Chondrocyte (in vitro differentiated cells): Measurements from ENCODE around the gene PAQR7. TPM values are rescaled to one million over a fixed set of nuclear protein-coding genes. Genes with fewer than 3 reads are reported as not detected.

Experiments used
- DNase-seq: peaks from one replicate; pipeline ENCODE4 v3.0.0; 2021; ENCODE audit warnings: mixed read lengths, low spot score
- H3K27ac Mint-ChIP-seq: one replicate; pipeline ENCODE4 v1.8.0; 2021; ENCODE audit warnings: mild to moderate bottlenecking, moderate library complexity, mixed read lengths; ENCODE audit not compliant: unreplicated experiment
- H3K27me3 Mint-ChIP-seq: 2 replicates; pipeline ENCODE4 v1.8.0; 2021; ENCODE audit warnings: low read depth, mixed read lengths
- H3K36me3 Mint-ChIP-seq: 2 replicates; pipeline ENCODE4 v1.8.0; 2021; ENCODE audit warnings: low read depth, mixed read lengths
- H3K4me1 Mint-ChIP-seq: 2 replicates; pipeline ENCODE4 v1.8.0; 2021; ENCODE audit warnings: low read depth, mild to moderate bottlenecking, mixed read lengths
- H3K4me3 Mint-ChIP-seq: one replicate; pipeline ENCODE4 v1.8.0; 2021; ENCODE audit warnings: mild to moderate bottlenecking, moderate library complexity, mixed read lengths; ENCODE audit not compliant: unreplicated experiment
- H3K9me3 Mint-ChIP-seq: 2 replicates; pipeline ENCODE4 v1.8.0; 2021; ENCODE audit warnings: low read depth, mixed read lengths
- total RNA-seq: library from RNA; stranded (reverse); gene quantifications from 3 replicates; pipeline ENCODE4 v1.2.1, GENCODE V29; 2021
- TF ChIP-seq, protein P1 (sequence below): fragments of 200-600 bp; sonication (generic); IDR thresholded peaks from 2 replicates; pipeline ENCODE4 v1.5.0; 2021; ENCODE audit warnings: antibody characterized with exemption, mild to moderate bottlenecking, moderate library complexity

PAQR7 gene
- total RNA-seq, 1 donor from 2014 or later, result 15.1 TPM

DNA sequence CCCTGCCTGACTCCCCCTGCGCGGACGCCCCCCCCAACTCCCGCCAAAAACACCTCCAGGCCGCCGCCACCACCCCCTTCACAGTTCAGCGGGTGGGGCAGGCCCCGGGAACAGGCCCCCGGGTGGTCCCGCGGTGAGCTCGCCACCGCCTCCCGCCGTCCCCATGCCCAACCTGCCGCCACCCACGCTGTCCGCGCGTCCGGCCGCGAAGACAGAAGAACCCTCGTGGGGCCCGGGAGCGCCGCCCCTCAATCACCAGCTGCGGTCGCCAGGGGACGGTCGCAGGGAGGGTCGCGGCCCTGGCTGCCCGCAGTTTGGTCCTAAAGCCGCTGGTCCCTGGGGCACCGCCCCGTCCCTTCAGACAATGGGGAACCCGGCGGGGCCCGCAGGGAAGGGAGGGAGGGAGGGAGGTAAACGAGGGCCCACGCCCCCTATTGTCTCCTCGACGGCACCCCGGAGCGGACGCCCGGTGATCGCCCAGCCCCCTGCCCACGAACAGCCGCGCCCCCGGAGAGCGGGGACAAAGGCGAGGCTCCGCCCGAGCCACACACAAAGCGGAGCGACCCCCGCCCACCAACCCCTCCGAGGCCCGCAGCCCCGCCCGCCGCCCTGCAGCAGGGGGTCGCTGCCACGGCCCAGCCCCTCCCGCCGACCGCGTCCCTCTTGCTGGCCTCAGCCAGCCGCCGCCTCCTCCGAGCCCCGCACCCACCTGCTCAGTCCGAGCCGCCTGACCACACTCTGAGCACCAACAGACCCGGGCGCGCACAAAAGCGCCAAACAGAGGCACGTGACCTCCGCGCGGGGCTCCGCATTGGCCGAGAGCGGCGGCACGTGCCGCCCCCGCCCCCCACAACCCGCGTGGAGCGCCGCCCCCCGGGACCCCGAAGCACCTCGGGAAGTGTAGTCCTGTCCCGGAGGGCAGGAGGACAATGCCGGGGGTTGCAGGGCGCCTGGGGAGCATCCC lies 30.5 kb upstream of the PAQR7 start, which contains the start of gene STMN1:
Gene STMN1 (minus strand): TSS at position 740 of the 964 bp plus-strand sequence. CDS start 1,743 bp downstream, outside the sequence.
- Mint-ChIP-seq H3K27ac (peak within 1 kb of the TSS; percentile 92), H3K9me3 (no peaks in the 10 kb centered on the region), H3K36me3 (peaks cover 5% of the 10 kb centered on the region), H3K27me3 (no peaks in the 10 kb centered on the region), H3K4me3 (peak within 1 kb of the TSS; percentile 85), H3K4me1 (peaks cover 25% of the 10 kb centered on the region)
- TF ChIP-seq, protein P1, sequence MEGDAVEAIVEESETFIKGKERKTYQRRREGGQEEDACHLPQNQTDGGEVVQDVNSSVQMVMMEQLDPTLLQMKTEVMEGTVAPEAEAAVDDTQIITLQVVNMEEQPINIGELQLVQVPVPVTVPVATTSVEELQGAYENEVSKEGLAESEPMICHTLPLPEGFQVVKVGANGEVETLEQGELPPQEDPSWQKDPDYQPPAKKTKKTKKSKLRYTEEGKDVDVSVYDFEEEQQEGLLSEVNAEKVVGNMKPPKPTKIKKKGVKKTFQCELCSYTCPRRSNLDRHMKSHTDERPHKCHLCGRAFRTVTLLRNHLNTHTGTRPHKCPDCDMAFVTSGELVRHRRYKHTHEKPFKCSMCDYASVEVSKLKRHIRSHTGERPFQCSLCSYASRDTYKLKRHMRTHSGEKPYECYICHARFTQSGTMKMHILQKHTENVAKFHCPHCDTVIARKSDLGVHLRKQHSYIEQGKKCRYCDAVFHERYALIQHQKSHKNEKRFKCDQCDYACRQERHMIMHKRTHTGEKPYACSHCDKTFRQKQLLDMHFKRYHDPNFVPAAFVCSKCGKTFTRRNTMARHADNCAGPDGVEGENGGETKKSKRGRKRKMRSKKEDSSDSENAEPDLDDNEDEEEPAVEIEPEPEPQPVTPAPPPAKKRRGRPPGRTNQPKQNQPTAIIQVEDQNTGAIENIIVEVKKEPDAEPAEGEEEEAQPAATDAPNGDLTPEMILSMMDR, result peak; percentile 22
- DNase-seq, result peak; percentile 96

DNA sequence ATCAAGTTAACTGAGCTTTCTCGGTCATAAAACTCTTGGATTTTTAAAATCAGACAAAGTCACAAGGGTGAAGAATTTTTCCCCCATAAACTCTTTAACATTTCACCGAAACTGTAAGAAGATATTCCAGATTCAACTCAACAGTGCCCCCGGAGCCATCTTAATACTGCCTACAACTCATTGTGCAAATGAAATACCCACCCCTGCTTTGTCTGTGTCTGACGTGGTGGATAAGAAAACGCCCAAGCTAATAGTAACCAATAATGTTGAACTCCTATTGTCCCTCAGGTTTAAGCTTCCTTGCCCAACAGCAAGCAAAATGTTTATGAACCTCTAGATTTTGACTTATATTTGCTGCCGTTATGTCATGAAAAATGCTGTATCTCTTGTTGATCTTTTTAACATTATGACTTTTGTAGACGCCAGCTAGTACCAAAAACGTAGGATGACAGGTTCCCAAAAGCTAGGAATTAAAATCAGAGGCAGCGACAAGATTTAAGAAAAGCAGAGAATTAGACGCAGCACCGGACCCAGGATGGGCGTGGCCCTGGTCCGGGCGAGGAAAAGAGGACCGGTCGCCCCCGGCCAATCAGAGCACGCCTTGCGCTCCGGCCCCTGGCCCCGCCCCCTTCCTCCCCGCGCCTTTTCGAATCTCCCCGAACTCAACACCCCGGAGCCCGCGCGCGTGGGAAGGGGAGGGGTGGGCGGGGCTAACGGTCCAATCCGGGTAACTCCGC lies 29.6 kb upstream of the PAQR7 start:
- Mint-ChIP-seq H3K36me3 (peaks cover 12% of the 10 kb centered on the region), H3K9me3 (no peaks in the 10 kb centered on the region), H3K27ac (peak overlapping the region; percentile 92), H3K27me3 (no peaks in the 10 kb centered on the region), H3K4me1 (peaks cover 25% of the 10 kb centered on the region), H3K4me3 (peak overlapping the region; percentile 85)
- DNase-seq, result peak; percentile 96
- TF ChIP-seq, protein P1, result peak; percentile 63

DNA sequence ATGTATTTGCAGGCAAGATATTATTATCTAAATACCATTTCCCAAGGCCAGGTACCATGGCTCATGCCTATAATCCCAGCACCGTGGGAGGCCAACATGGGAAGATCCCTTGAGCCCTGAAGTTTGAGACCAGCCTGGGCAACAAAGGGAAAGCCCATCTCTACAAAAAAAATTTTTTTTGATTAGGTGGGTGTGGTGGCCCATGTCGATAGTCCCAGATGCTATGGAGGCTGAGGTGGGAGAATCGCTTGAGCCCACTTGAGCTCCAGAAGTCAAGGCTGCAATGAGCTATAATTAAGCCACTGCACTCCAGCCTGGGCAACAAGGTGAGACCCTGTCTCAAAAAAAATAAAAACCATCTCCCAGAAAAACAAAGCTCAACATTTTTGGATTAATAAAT lies 28.5 kb upstream of the PAQR7 start:
- peak overlapping the region; percentile 85 for H3K4me3 Mint-ChIP-seq
- H3K27me3 Mint-ChIP-seq, result no peaks in the 10 kb centered on the region
- peaks cover 25% of the 10 kb centered on the region for H3K4me1 Mint-ChIP-seq
- H3K9me3 Mint-ChIP-seq, result no peaks in the 10 kb centered on the region
- H3K27ac Mint-ChIP-seq, result peak overlapping the region; percentile 92
- TF ChIP-seq, protein P1, result no peak
- no peak for DNase-seq
- peaks cover 12% of the 10 kb centered on the region for H3K36me3 Mint-ChIP-seq

DNA sequence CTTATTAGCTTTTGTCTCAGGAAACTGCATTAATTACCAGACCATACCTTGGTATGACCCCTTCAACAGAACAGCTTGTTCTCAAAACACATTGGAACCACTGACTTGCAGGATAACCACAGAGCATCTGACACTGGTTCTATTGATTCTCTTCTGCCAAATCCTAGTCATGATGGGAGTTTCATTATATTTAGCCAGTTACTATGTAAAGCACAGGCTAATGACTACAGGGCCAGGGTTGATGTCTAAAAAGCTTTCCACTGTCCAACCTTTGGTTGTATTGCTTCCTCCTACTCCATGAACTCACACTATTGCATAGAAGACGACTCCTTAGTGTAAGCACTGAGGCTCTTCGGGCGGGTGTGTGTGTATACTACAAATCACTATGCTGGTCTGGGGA lies 27.0 kb upstream of the PAQR7 start:
- Mint-ChIP-seq H3K9me3 (no peaks in the 10 kb centered on the region), H3K27me3 (no peaks in the 10 kb centered on the region), H3K4me1 (peaks cover 25% of the 10 kb centered on the region), H3K27ac (no peak overlapping the region), H3K36me3 (peaks cover 16% of the 10 kb centered on the region), H3K4me3 (no peak overlapping the region)
- DNase-seq, result no peak
- TF ChIP-seq, protein P1, result no peak

DNA sequence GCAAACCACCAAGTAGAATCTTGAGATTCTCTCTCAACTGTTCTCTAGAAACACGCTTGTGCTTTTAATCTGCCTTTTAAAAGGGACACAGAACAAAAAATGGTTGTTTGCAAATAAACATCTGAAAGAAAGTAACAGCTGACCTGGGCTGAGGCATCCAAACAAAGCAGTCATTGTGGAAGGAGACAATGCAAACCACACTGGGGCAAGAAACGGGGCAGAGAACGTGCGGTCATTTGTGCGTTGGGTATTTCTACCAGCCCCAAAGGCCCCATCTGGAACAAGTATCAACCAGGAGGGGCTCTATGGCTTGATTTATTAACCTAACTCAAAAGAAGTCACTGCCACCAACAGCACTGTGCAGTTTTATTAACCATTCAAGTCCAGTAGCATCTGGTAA lies 24.7 kb upstream of the PAQR7 start:
- H3K27me3 Mint-ChIP-seq, result no peaks in the 10 kb centered on the region
- DNase-seq, result no peak
- H3K4me1 Mint-ChIP-seq, result peaks cover 38% of the 10 kb centered on the region
- peaks cover 16% of the 10 kb centered on the region for H3K36me3 Mint-ChIP-seq
- H3K27ac Mint-ChIP-seq, result no peak overlapping the region
- no peaks in the 10 kb centered on the region for H3K9me3 Mint-ChIP-seq
- H3K4me3 Mint-ChIP-seq, result no peak overlapping the region
- TF ChIP-seq, protein P1, result no peak
